Posterior cingulate gyrus (tissue), 11 donors: ENCODE data around the gene FBXL13.
"Not testable (repeated sequence)": the region's sequence is repeated elsewhere in the genome, so short reads cannot be mapped to it uniquely, and the experiment has no call there.

ENCODE experiments used
- DNase-seq, 10 donors: peaks; one replicate each; pipeline versions ENCODE4 v3.0.0 to v3.0.0-alpha.2; 2020 to 2021; ENCODE audit warnings: mixed read lengths in 3 of 10
- intact Hi-C: fragments of 100-400 bp; cut with DNase I; formaldehyde crosslinking; loops from one replicate; pipeline ENCODE4 v1.15.1; 2023

FBXL13 gene

GRCh38 chr7:102873470-102874165 lies 201.0 kb downstream of the FBXL13 start:
- intact Hi-C loops, result no loop called here
- no peak for DNase-seq

- intact Hi-C loops, result no loop called here
- no peak for DNase-seq
These were observed 202.1 kb downstream of the FBXL13 start for GRCh38 chr7:102872460-102872859.

GRCh38 chr7:102869195-102869594 lies 205.4 kb downstream of the FBXL13 start:
- intact Hi-C loops, result no loop called here
- DNase-seq, result no peak

GRCh38 chr7:102866535-102867215 lies 207.9 kb downstream of the FBXL13 start:
- intact Hi-C loops, result no loop called here
- DNase-seq, result no peak

GRCh38 chr7:102864958-102865357 lies 209.6 kb downstream of the FBXL13 start:
- intact Hi-C loops, result no loop called here
- no peak for DNase-seq

- DNase-seq, result no peak
- intact Hi-C loops, result no loop called here
These were observed 214.2 kb downstream of the FBXL13 start for GRCh38 chr7:102860351-102860811.

GRCh38 chr7:102859799-102860125 lies 214.8 kb downstream of the FBXL13 start:
- intact Hi-C loops, result no loop called here
- DNase-seq, result no peak

- intact Hi-C loops, result no loop called here
- no peak for DNase-seq
These were observed 215.4 kb downstream of the FBXL13 start for GRCh38 chr7:102859084-102859798.

GRCh38 chr7:102856036-102856435 lies 218.6 kb downstream of the FBXL13 start:
- intact Hi-C loops, result no loop called here
- no peak for DNase-seq

- no peak for DNase-seq
- intact Hi-C loops, result no loop called here
These were observed 225.1 kb downstream of the FBXL13 start for GRCh38 chr7:102849538-102849937.

- no peak for DNase-seq
- intact Hi-C loops, result no loop called here
These were observed 225.5 kb downstream of the FBXL13 start for GRCh38 chr7:102849079-102849478.

GRCh38 chr7:102845346-102845745 lies 229.2 kb downstream of the FBXL13 start:
- intact Hi-C loops, result no loop called here
- DNase-seq, result no peak

GRCh38 chr7:102843850-102844249 lies 230.7 kb downstream of the FBXL13 start:
- DNase-seq, result no peak
- intact Hi-C loops, result no loop called here

GRCh38 chr7:102842284-102842683 lies 232.3 kb downstream of the FBXL13 start:
- intact Hi-C loops, result no loop called here

GRCh38 chr7:102841290-102841689 lies 233.3 kb downstream of the FBXL13 start:
- intact Hi-C loops, result no loop called here
- DNase-seq, result peak in 3 of 10 donors; percentile 11 to 18 (median 12)

More at GRCh38 chr7:102842284-102842683, 232.3 kb downstream of the FBXL13 start:
- DNase-seq, result no peak

- DNase-seq, result no peak
- intact Hi-C loops, result no loop called here
These were observed 234.2 kb downstream of the FBXL13 start for GRCh38 chr7:102840404-102840803.

GRCh38 chr7:102838572-102839101 lies 236.0 kb downstream of the FBXL13 start:
- intact Hi-C loops, DNase-seq: not testable (repeated sequence)

GRCh38 chr7:102837802-102838201 lies 236.8 kb downstream of the FBXL13 start:
- intact Hi-C loops, result no loop called here
- no peak for DNase-seq

GRCh38 chr7:102836977-102837376 lies 237.6 kb downstream of the FBXL13 start:
- DNase-seq, result no peak
- intact Hi-C loops, result no loop called here

GRCh38 chr7:102836191-102836919 lies 238.2 kb downstream of the FBXL13 start:
- intact Hi-C loops, result no loop called here
- no peak for DNase-seq

- DNase-seq, result no peak
- intact Hi-C loops, result no loop called here
These were observed 239.6 kb downstream of the FBXL13 start for GRCh38 chr7:102834999-102835398.
